Measurements from ENCODE around the gene FMN2. TPM values are rescaled to one million over a fixed set of nuclear protein-coding genes. Genes with fewer than 3 reads are reported as not detected.

The FMN2 gene
- total RNA-seq, 1 experiment from 2014 or later = not detected

GRCh38 chr1:240415532-240415931, 323.8 kb downstream of the FMN2 start:
- H3K4me2 ChIP-seq (ENCODE audit: low read depth, low read length, poor library complexity, severe bottlenecking) = no peak overlapping the region
- H3K9ac ChIP-seq (ENCODE audit: low read length) = no peak overlapping the region
- H3K9me3 ChIP-seq (ENCODE audit: low read length) = no peaks in the 10 kb centered on the region
- H3K27me3 ChIP-seq (ENCODE audit: low read length) = no peaks in the 10 kb centered on the region
- no peak overlapping the region for H3K4me3 ChIP-seq (ENCODE audit: low read length)
- H2AFZ ChIP-seq (ENCODE audit: low read length) = no peak overlapping the region
- no peak for DNase-seq
- no peaks in the 10 kb centered on the region for H3K36me3 ChIP-seq (ENCODE audit: insufficient read depth, low read length)
- no peaks in the 10 kb centered on the region for H3K4me1 ChIP-seq (ENCODE audit: low read length)
- H4K20me1 ChIP-seq (ENCODE audit: insufficient read depth, low read depth, low read length) = no peaks in the 10 kb centered on the region
- H3K9me2 ChIP-seq (replicated peaks; ENCODE audit: insufficient read depth, low read length) = no peaks in the 10 kb centered on the region
- H3K27ac ChIP-seq (ENCODE audit: low read length) = no peak overlapping the region
- no peaks in the 10 kb centered on the region for H3K79me2 ChIP-seq (ENCODE audit: low read length)

DNA sequence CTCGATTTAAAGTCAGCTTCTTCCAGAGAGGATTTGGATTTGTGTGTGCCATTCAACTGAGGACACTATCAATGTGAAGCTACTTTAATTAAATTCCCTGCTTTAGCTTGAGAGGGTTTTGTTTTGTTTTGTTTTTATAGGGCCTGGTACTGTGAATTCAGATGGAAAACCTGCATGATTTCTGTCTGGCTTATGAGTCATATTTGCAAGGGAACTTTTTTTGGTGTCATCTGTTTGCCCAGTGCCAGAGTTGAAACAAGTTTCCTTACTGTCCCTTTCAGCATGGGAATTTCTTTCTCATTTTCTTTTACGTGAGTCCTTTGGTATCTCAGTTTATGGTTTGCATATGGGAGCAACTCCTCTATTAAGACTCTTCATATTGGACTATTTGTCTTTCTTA, 325.6 kb downstream of the FMN2 start:
- no peaks in the 10 kb centered on the region for H3K27me3 ChIP-seq (ENCODE audit: low read length)
- H3K79me2 ChIP-seq (ENCODE audit: low read length) = no peaks in the 10 kb centered on the region
- H3K9ac ChIP-seq (ENCODE audit: low read length) = no peak overlapping the region
- no peaks in the 10 kb centered on the region for H4K20me1 ChIP-seq (ENCODE audit: insufficient read depth, low read depth, low read length)
- no peak overlapping the region for H3K4me2 ChIP-seq (ENCODE audit: low read depth, low read length, poor library complexity, severe bottlenecking)
- H3K4me1 ChIP-seq (ENCODE audit: low read length) = no peaks in the 10 kb centered on the region
- no peak overlapping the region for H2AFZ ChIP-seq (ENCODE audit: low read length)
- no peak for DNase-seq
- no peak overlapping the region for H3K27ac ChIP-seq (ENCODE audit: low read length)
- no peaks in the 10 kb centered on the region for H3K9me2 ChIP-seq (replicated peaks; ENCODE audit: insufficient read depth, low read length)
- no peaks in the 10 kb centered on the region for H3K9me3 ChIP-seq (ENCODE audit: low read length)
- H3K4me3 ChIP-seq (ENCODE audit: low read length) = no peak overlapping the region
- H3K36me3 ChIP-seq (ENCODE audit: insufficient read depth, low read length) = no peaks in the 10 kb centered on the region

DNA sequence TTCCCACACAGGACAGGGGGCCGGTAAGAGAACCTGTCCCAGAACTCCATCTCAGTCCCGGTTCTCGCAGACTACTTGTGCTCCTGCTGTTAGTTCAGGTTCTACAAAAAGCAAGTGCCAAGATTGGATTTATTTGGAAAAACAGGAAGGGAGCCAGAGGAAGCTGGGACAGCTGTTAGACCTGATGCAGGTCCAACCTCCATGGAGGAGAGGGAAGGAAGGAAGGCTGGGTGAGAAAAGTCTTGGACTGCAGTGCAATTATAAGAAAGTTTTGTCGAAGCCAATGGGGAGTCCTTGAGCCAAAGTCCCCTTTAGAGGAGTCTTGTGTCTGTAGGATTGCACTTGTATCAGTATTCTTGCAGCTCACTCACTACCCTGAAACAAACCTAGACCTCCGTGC, 329.1 kb downstream of the FMN2 start:
- Histone ChIP-seq H2AFZ (ENCODE audit: low read length) (no peak overlapping the region), H4K20me1 (ENCODE audit: insufficient read depth, low read depth, low read length) (no peaks in the 10 kb centered on the region), H3K9ac (ENCODE audit: low read length) (no peak overlapping the region), H3K4me1 (ENCODE audit: low read length) (no peaks in the 10 kb centered on the region), H3K4me3 (ENCODE audit: low read length) (no peak overlapping the region), H3K27ac (ENCODE audit: low read length) (no peak overlapping the region), H3K4me2 (ENCODE audit: low read depth, low read length, poor library complexity, severe bottlenecking) (no peak overlapping the region), H3K27me3 (ENCODE audit: low read length) (no peaks in the 10 kb centered on the region), H3K9me2 (replicated peaks; ENCODE audit: insufficient read depth, low read length) (no peaks in the 10 kb centered on the region), H3K79me2 (ENCODE audit: low read length) (no peaks in the 10 kb centered on the region), H3K9me3 (ENCODE audit: low read length) (no peaks in the 10 kb centered on the region), H3K36me3 (ENCODE audit: insufficient read depth, low read length) (no peaks in the 10 kb centered on the region)
- no peak for DNase-seq

DNA sequence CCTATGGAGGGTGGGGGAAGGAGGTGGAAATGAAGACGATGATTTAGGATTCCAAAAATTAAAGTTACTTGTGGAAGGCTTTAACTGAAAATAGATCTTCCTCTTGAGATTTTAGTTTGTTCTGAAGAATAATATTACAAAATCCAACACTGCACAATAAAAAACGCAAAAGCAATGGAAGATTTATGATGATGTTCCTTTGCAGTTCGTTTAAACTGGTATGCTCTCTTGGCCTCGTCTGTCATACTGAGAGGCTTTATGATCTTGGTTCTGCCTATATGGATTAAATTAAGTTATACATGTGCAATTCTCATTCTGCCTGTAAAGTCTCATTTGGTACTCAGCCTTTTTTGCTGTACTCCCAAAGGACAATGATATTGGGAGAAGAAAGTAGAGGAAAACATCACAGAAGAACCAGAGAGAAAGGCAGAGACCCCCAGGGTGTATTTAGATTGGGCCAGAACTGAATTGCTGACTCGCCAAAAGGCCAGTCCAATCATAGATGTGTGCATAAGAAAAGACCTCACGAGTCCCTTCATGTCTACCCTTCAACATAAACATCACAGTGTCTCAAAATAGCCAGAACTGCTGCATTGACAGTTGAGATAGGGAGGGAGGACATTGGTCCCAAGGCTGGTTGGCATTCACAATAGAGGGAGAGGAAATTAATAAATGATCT, 331.7 kb downstream of the FMN2 start:
- Histone ChIP-seq H3K27ac (ENCODE audit: low read length) (no peak overlapping the region), H3K4me2 (ENCODE audit: low read depth, low read length, poor library complexity, severe bottlenecking) (no peak overlapping the region), H3K9ac (ENCODE audit: low read length) (no peak overlapping the region), H3K79me2 (ENCODE audit: low read length) (no peaks in the 10 kb centered on the region), H2AFZ (ENCODE audit: low read length) (no peak overlapping the region), H3K9me2 (replicated peaks; ENCODE audit: insufficient read depth, low read length) (no peaks in the 10 kb centered on the region), H4K20me1 (ENCODE audit: insufficient read depth, low read depth, low read length) (no peaks in the 10 kb centered on the region), H3K27me3 (ENCODE audit: low read length) (no peaks in the 10 kb centered on the region), H3K36me3 (ENCODE audit: insufficient read depth, low read length) (no peaks in the 10 kb centered on the region), H3K9me3 (ENCODE audit: low read length) (no peaks in the 10 kb centered on the region), H3K4me1 (ENCODE audit: low read length) (no peaks in the 10 kb centered on the region), H3K4me3 (ENCODE audit: low read length) (no peak overlapping the region)
- DNase-seq = no peak

- H3K9me3 ChIP-seq (ENCODE audit: low read length) = no peaks in the 10 kb centered on the region
- H3K27ac ChIP-seq (ENCODE audit: low read length) = no peak overlapping the region
- H3K36me3 ChIP-seq (ENCODE audit: insufficient read depth, low read length) = no peaks in the 10 kb centered on the region
- H2AFZ ChIP-seq (ENCODE audit: low read length) = no peak overlapping the region
- no peaks in the 10 kb centered on the region for H4K20me1 ChIP-seq (ENCODE audit: insufficient read depth, low read depth, low read length)
- no peaks in the 10 kb centered on the region for H3K79me2 ChIP-seq (ENCODE audit: low read length)
- no peak overlapping the region for H3K4me2 ChIP-seq (ENCODE audit: low read depth, low read length, poor library complexity, severe bottlenecking)
- no peak overlapping the region for H3K4me3 ChIP-seq (ENCODE audit: low read length)
- no peak overlapping the region for H3K9ac ChIP-seq (ENCODE audit: low read length)
- DNase-seq = no peak
- H3K9me2 ChIP-seq (replicated peaks; ENCODE audit: insufficient read depth, low read length) = no peaks in the 10 kb centered on the region
- no peaks in the 10 kb centered on the region for H3K4me1 ChIP-seq (ENCODE audit: low read length)
- no peaks in the 10 kb centered on the region for H3K27me3 ChIP-seq (ENCODE audit: low read length)
Measured at GRCh38 chr1:240424740-240425464, 333.2 kb downstream of the FMN2 start.

GRCh38 chr1:240426051-240426450, 334.4 kb downstream of the FMN2 start:
- H3K4me2 ChIP-seq (ENCODE audit: low read depth, low read length, poor library complexity, severe bottlenecking) = no peak overlapping the region

DNA sequence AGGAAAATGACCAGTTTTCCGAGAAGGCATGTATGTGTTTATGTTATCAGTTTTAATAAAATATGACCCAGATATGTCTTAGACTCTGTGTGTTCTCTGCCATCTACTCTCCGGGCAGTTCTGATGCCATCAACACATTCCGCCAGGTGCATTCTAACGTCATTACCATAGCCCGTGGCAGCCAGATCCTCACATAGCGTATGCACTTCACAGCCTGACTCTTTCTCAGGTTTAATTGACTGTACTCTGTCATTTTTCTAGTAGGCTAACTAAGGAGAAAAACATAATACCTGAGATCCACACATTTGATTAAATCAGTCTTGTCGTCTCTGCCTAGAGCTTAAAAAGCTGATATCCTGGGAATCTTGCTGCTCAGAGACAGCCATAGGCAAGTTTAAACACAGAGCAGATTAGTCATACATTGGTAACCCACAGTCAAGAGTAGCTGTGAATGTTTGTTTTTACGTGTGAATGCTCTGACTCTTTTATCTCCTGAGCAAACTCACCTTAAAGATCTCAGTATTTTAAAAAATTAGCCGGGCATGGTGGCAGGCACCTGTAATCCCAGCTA, 344.4 kb downstream of the FMN2 start:
- Histone ChIP-seq H4K20me1 (ENCODE audit: insufficient read depth, low read depth, low read length) (no peaks in the 10 kb centered on the region), H3K4me1 (ENCODE audit: low read length) (no peaks in the 10 kb centered on the region), H2AFZ (ENCODE audit: low read length) (no peak overlapping the region), H3K4me3 (ENCODE audit: low read length) (no peak overlapping the region), H3K4me2 (ENCODE audit: low read depth, low read length, poor library complexity, severe bottlenecking) (no peak overlapping the region), H3K27me3 (ENCODE audit: low read length) (no peaks in the 10 kb centered on the region), H3K9me3 (ENCODE audit: low read length) (no peaks in the 10 kb centered on the region; the same call in 1 of the 2 replicates), H3K36me3 (ENCODE audit: insufficient read depth, low read length) (no peaks in the 10 kb centered on the region), H3K9me2 (replicated peaks; ENCODE audit: insufficient read depth, low read length) (no peaks in the 10 kb centered on the region), H3K79me2 (ENCODE audit: low read length) (no peaks in the 10 kb centered on the region), H3K27ac (ENCODE audit: low read length) (no peak overlapping the region), H3K9ac (ENCODE audit: low read length) (no peak overlapping the region)
- DNase-seq = no peak

More at GRCh38 chr1:240426051-240426450, 334.4 kb downstream of the FMN2 start:
- no peaks in the 10 kb centered on the region for H3K4me1 ChIP-seq (ENCODE audit: low read length)
- no peak overlapping the region for H3K27ac ChIP-seq (ENCODE audit: low read length)
- H2AFZ ChIP-seq (ENCODE audit: low read length) = no peak overlapping the region
- no peaks in the 10 kb centered on the region for H3K79me2 ChIP-seq (ENCODE audit: low read length)
- no peaks in the 10 kb centered on the region for H3K9me2 ChIP-seq (replicated peaks; ENCODE audit: insufficient read depth, low read length)
- H4K20me1 ChIP-seq (ENCODE audit: insufficient read depth, low read depth, low read length) = no peaks in the 10 kb centered on the region
- H3K4me3 ChIP-seq (ENCODE audit: low read length) = no peak overlapping the region
- H3K27me3 ChIP-seq (ENCODE audit: low read length) = no peaks in the 10 kb centered on the region
- H3K9ac ChIP-seq (ENCODE audit: low read length) = no peak overlapping the region
- H3K9me3 ChIP-seq (ENCODE audit: low read length) = no peaks in the 10 kb centered on the region
- H3K36me3 ChIP-seq (ENCODE audit: insufficient read depth, low read length) = no peaks in the 10 kb centered on the region
- no peak for DNase-seq

GRCh38 chr1:240441669-240442068, 350.0 kb downstream of the FMN2 start:
- no peak for DNase-seq
- no peaks in the 10 kb centered on the region for H3K36me3 ChIP-seq (ENCODE audit: insufficient read depth, low read length)
- no peaks in the 10 kb centered on the region for H3K27me3 ChIP-seq (ENCODE audit: low read length)
- no peak overlapping the region for H3K4me2 ChIP-seq (ENCODE audit: low read depth, low read length, poor library complexity, severe bottlenecking)
- no peaks in the 10 kb centered on the region for H3K9me3 ChIP-seq (ENCODE audit: low read length)
- no peak overlapping the region for H2AFZ ChIP-seq (ENCODE audit: low read length)
- no peak overlapping the region for H3K4me3 ChIP-seq (ENCODE audit: low read length)
- H3K79me2 ChIP-seq (ENCODE audit: low read length) = no peaks in the 10 kb centered on the region
- H4K20me1 ChIP-seq (ENCODE audit: insufficient read depth, low read depth, low read length) = no peaks in the 10 kb centered on the region
- H3K9me2 ChIP-seq (replicated peaks; ENCODE audit: insufficient read depth, low read length) = no peaks in the 10 kb centered on the region
- H3K9ac ChIP-seq (ENCODE audit: low read length) = no peak overlapping the region
- H3K27ac ChIP-seq (ENCODE audit: low read length) = no peak overlapping the region
- H3K4me1 ChIP-seq (ENCODE audit: low read length) = no peaks in the 10 kb centered on the region

Data from Karpas-422 (cell line).